IMR-90 (cell line): ENCODE data around the gene CARD10. TPM values are rescaled to one million over a fixed set of nuclear protein-coding genes. Genes with fewer than 3 reads are reported as not detected.

Experiments used
- ATAC-seq: fragments of 200-7000 bp; cut with Tn5 transposase; 2 replicates; pipeline ENCODE4 v1.9.1; 2020; ENCODE audit warnings: low read depth, mild to moderate bottlenecking, moderate library complexity
- BruUV-seq: library from RNA; stranded (reverse); fragments of 400-500 nt; replicated peaks from 2 replicates; lab custom pipeline; 2021; lab: Mats Ljungman, UMichigan
- CTCF ChIA-PET: fragments of 300-600 bp; formaldehyde crosslinking; extraction: SDS; loops from one replicate; lab custom pipeline; 2021; ENCODE audit warnings: antibody characterized with exemption; lab: Yijun Ruan, JAX
- POLR2A ChIA-PET: fragments of 300-600 bp; sonication (Branson Sonifier 250); formaldehyde crosslinking; loops from one replicate; lab custom pipeline; 2022; ENCODE audit warnings: antibody characterized with exemption; ENCODE audit not compliant: unreplicated experiment; lab: Charles Lee
- DNase-seq: peaks from one replicate; pipeline ENCODE4 v3.0.0; 2013
- H2AFZ ChIP-seq: replicated peaks from 2 replicates; pipeline ENCODE3; 2013; ENCODE audit warnings: low read length, mild to moderate bottlenecking; ENCODE audit not compliant: poor library complexity
- H2AK5ac ChIP-seq: 2 replicates; pipeline ENCODE4 v1.6.1; 2013; ENCODE audit warnings: low read depth, low read length, inconsistent platforms
- H2AK9ac ChIP-seq: replicated peaks from 2 replicates; pipeline ENCODE3; 2013; ENCODE audit warnings: mild to moderate bottlenecking, low read depth, low read length, moderate library complexity; ENCODE audit not compliant: poor library complexity
- H2BK120ac ChIP-seq: 2 replicates; pipeline ENCODE4 v1.6.1; 2013; ENCODE audit warnings: low read depth, low read length, inconsistent platforms
- H2BK15ac ChIP-seq: 3 replicates; pipeline ENCODE4 v1.6.1; 2013; ENCODE audit warnings: low read depth, low read length, inconsistent platforms
- H2BK20ac ChIP-seq: 2 replicates; pipeline ENCODE4 v1.6.1; 2013; ENCODE audit warnings: low read depth, mild to moderate bottlenecking, inconsistent platforms, low read length, moderate library complexity
- H2BK5ac ChIP-seq: 2 replicates; pipeline ENCODE4 v1.6.1; 2013; ENCODE audit warnings: mild to moderate bottlenecking, low read depth, low read length, inconsistent platforms; ENCODE audit not compliant: poor library complexity, severe bottlenecking
- H3K14ac ChIP-seq: replicated peaks from 2 replicates; pipeline ENCODE4 v1.6.1; 2013; ENCODE audit warnings: low read depth, low read length, inconsistent platforms
- H3K18ac ChIP-seq: 2 replicates; pipeline ENCODE4 v1.6.1; 2013; ENCODE audit warnings: low read depth, low read length, control low read depth
- H3K23ac ChIP-seq: 2 replicates; pipeline ENCODE4 v1.6.1; 2013; ENCODE audit warnings: low read depth, low read length, inconsistent platforms
- H3K27ac ChIP-seq: 2 replicates; pipeline ENCODE4 v1.5.1; 2013; ENCODE audit warnings: mild to moderate bottlenecking, control low read depth, low read length; ENCODE audit not compliant: insufficient read depth
- H3K27me3 ChIP-seq: 2 replicates; pipeline ENCODE4 v1.6.1; 2013; ENCODE audit warnings: low read length; ENCODE audit not compliant: control insufficient read depth, insufficient read depth
- H3K36me3 ChIP-seq: 2 replicates; pipeline ENCODE4 v1.6.1; 2013; ENCODE audit warnings: low read length, mixed read lengths; ENCODE audit not compliant: control insufficient read depth, insufficient read depth
- H3K4ac ChIP-seq: 2 replicates; pipeline ENCODE4 v1.6.1; 2013; ENCODE audit warnings: low read depth, low read length, inconsistent platforms
- H3K4me1 ChIP-seq: 2 replicates; pipeline ENCODE4 v1.6.1; 2013; ENCODE audit warnings: low read length, mixed read lengths; ENCODE audit not compliant: control insufficient read depth, insufficient read depth
- H3K4me2 ChIP-seq: 2 replicates; pipeline ENCODE4 v1.6.1; 2013; ENCODE audit warnings: low read depth, mild to moderate bottlenecking, control low read depth, low read length, moderate library complexity
- H3K4me3 ChIP-seq: 2 replicates; pipeline ENCODE4 v1.5.1; 2013; ENCODE audit warnings: low read depth, mild to moderate bottlenecking, control low read depth, low read length, moderate library complexity; ENCODE audit not compliant: insufficient read depth
- H3K56ac ChIP-seq: 2 replicates; pipeline ENCODE4 v1.6.1; 2013; ENCODE audit warnings: low read length, inconsistent platforms; ENCODE audit not compliant: insufficient read depth; ENCODE audit errors: extremely low read depth
- H3K79me1 ChIP-seq, 2 experiments: 2 replicates each; pipeline ENCODE4 v1.6.1; 2013; ENCODE audit warnings: low read length in 2 of 2, inconsistent platforms in 1 of 2, low read depth in 1 of 2
- H3K9ac ChIP-seq: 2 replicates; pipeline ENCODE4 v1.6.1; 2013; ENCODE audit warnings: low read depth, low read length, control low read depth
- H3K9me1 ChIP-seq: 2 replicates; pipeline ENCODE4 v1.6.1; 2013; ENCODE audit warnings: low read length, inconsistent platforms; ENCODE audit not compliant: insufficient read depth
- H3K9me3 ChIP-seq: 2 replicates; pipeline ENCODE4 v1.6.1; 2013; ENCODE audit warnings: low read length; ENCODE audit not compliant: control insufficient read depth, insufficient read depth
- H4K20me1 ChIP-seq: 2 replicates; pipeline ENCODE4 v1.6.1; 2013; ENCODE audit warnings: low read length, inconsistent platforms; ENCODE audit not compliant: insufficient read depth
- H4K5ac ChIP-seq: 2 replicates; pipeline ENCODE4 v1.6.1; 2013; ENCODE audit warnings: mild to moderate bottlenecking, low read depth, low read length, control low read depth
- H4K8ac ChIP-seq, 2 experiments: 2 replicates each; pipeline ENCODE4 v1.6.1; 2013; ENCODE audit warnings: low read depth in 2 of 2, low read length in 2 of 2, control low read depth in 1 of 2, inconsistent platforms in 1 of 2
- H4K91ac ChIP-seq: 2 replicates; pipeline ENCODE4 v1.6.1; 2013; ENCODE audit warnings: low read depth, low read length, inconsistent platforms; ENCODE audit not compliant: insufficient read depth
- CEBPB ChIP-seq: IDR thresholded peaks from 2 replicates; pipeline ENCODE4 v1.6.1; 2012; ENCODE audit warnings: low read depth, low read length, improper control_type of control experiment
- FOS ChIP-seq: fragments of 150-350 bp; IDR thresholded peaks from 2 replicates; pipeline ENCODE4 v1.6.1; 2016; ENCODE audit warnings: low read depth, low read length
- MAFK ChIP-seq: IDR thresholded peaks from 2 replicates; pipeline ENCODE4 v1.6.1; 2012; ENCODE audit warnings: low read depth, low read length, improper control_type of control experiment
- MAZ ChIP-seq: IDR thresholded peaks from 2 replicates; pipeline ENCODE4 v1.6.1; 2012; ENCODE audit warnings: low read depth, mild to moderate bottlenecking, low read length, improper control_type of control experiment, moderate library complexity, borderline replicate concordance
- MXI1 ChIP-seq: IDR thresholded peaks from 2 replicates; pipeline ENCODE4 v1.6.1; 2012; ENCODE audit warnings: low read depth, mild to moderate bottlenecking, low read length, moderate library complexity, borderline replicate concordance
- NFE2L2 ChIP-seq: fragments of 150-350 bp; IDR thresholded peaks from 2 replicates; pipeline ENCODE4 v1.6.1; 2016; ENCODE audit warnings: low read depth, mild to moderate bottlenecking, low read length
- POLR2A ChIP-seq: IDR thresholded peaks from 2 replicates; pipeline ENCODE4 v1.6.1; 2012; ENCODE audit warnings: mild to moderate bottlenecking, low read depth, low read length
- RAD21 ChIP-seq: IDR thresholded peaks from 2 replicates; pipeline ENCODE4 v1.6.1; 2012; ENCODE audit warnings: low read length, improper control_type of control experiment
- RCOR1 ChIP-seq: IDR thresholded peaks from 2 replicates; pipeline ENCODE4 v1.6.1; 2012; ENCODE audit warnings: mild to moderate bottlenecking, low read length, improper control_type of control experiment; ENCODE audit not compliant: insufficient replicate concordance
- SMC3 ChIP-seq: fragments of 150-350 bp; IDR thresholded peaks from 2 replicates; pipeline ENCODE4 v1.6.1; 2016; ENCODE audit warnings: low read depth, mild to moderate bottlenecking, antibody characterized with exemption, low read length, moderate library complexity
- WGBS, 2 experiments: methylation state at CpG; one replicate each; pipeline versions ENCODE4 v1.1.5 to v1.1.7; 2013; ENCODE audit warnings: missing lambda C conversion rate in 2 of 2; ENCODE audit not compliant: insufficient read length in 1 of 2; ENCODE audit errors: extremely low coverage in 2 of 2; 5-methylcytosine and 5-hydroxymethylcytosine counted together
- dilution Hi-C: fragments of 300-500 bp; cut with HindIII; formaldehyde crosslinking; loops from one replicate; pipeline ENCODE4 v1.14.3; 2018; ENCODE audit warnings: low sequenced_read_pairs; ENCODE audit not compliant: unreplicated experiment
- in situ Hi-C: fragments of 300-500 bp; cut with MboI; formaldehyde crosslinking; loops from 3 replicates; pipeline ENCODE4 v1.14.3; 2019; ENCODE audit warnings: low sequenced_read_pairs, inconsistent platforms, mixed read lengths
- intact Hi-C: fragments of 100-400 bp; cut with micrococcal nuclease; formaldehyde crosslinking; loops from 2 replicates; pipeline ENCODE4 v1.10.0; 2022
- polyA plus RNA-seq, 3 experiments: library from polyadenylated mRNA; depleted of rRNA; stranded (reverse); fragments of >200 nt; gene quantifications; 2 replicates each; pipeline ENCODE4 v1.2.3, GENCODE V29; 2012; ENCODE audit warnings: low replicate concordance in 1 of 3
- total RNA-seq: library from RNA; depleted of rRNA; stranded (reverse); fragments of >200 nt; gene quantifications from 2 replicates; pipeline ENCODE4 v1.2.3, GENCODE V29; 2012
- TF ChIP-seq, protein P1 (sequence below): fragments of 150-350 bp; IDR thresholded peaks from 2 replicates; pipeline ENCODE4 v1.6.1; 2017; ENCODE audit warnings: mild to moderate bottlenecking, antibody characterized with exemption, low read length, low read depth
- TF ChIP-seq, protein P2 (sequence below): fragments of 150-350 bp; IDR thresholded peaks from 2 replicates; pipeline ENCODE4 v1.6.1; 2016; ENCODE audit warnings: low read depth, mild to moderate bottlenecking, low read length, moderate library complexity, borderline replicate concordance
- TF ChIP-seq, protein P3 (sequence below): conservative IDR thresholded peaks from 2 replicates; pipeline ENCODE4 v1.5.1; 2012; ENCODE audit warnings: mild to moderate bottlenecking, low read depth, low read length, improper control_type of control experiment

Gene CARD10
- total and polyA plus RNA-seq, 2 of the 4 experiments (the other 2 are of a cell fraction): 6.1 to 18.4 TPM

DNA sequence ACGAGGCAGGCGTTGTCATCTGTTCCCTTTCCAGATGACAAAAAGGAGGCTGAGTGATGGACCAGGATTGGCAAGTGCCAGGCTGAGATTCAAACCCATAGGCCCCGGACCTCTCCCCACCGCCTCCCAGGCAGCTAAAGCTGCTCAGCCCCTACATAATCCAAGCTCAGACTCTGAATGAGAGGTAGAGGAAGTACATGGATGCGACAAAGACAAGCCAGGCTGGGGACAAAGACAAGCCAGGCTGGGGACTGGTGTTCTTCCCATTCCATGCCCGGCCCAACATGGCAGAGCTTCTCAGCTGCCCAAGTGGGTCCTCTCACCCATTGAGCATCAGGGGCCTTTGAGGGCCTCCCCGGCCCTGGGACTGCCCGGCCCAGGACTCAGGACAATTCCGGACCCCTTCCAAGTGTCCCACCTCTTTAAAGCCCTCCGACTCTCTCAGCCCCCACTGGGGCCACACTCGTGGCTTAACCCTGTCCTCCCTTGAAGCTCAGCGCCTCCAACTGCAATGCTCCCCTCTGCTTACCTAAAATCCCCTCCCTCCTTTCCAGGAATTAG is 37.8 kb downstream of the CARD10 start:
- Histone ChIP-seq H3K4ac (no peak overlapping the region), H3K27ac (no peak overlapping the region), H3K4me3 (no peak overlapping the region), H3K4me2 (no peak overlapping the region), H3K4me1 (peaks cover 7% of the 10 kb centered on the region), H2BK15ac (no peak overlapping the region), H2BK5ac (no peak overlapping the region), H3K56ac (no peak overlapping the region), H2BK20ac (no peak overlapping the region), H4K20me1 (no peaks in the 10 kb centered on the region), H2AK5ac (no peak overlapping the region), H2BK120ac (no peak overlapping the region), H3K36me3 (no peaks in the 10 kb centered on the region), H2AK9ac (no peak overlapping the region), H2AFZ (no peak overlapping the region), H3K27me3 (peaks cover 21% of the 10 kb centered on the region), H3K79me1 (no peaks in the 10 kb centered on the region), H3K18ac (no peak overlapping the region), H3K23ac (no peak overlapping the region), H4K8ac (no peak overlapping the region), H3K9me1 (no peaks in the 10 kb centered on the region), H3K14ac (no peak overlapping the region), H3K9me3 (no peaks in the 10 kb centered on the region), H4K5ac (no peak overlapping the region), H3K9ac (no peak overlapping the region), H4K91ac (no peak overlapping the region)
- dilution Hi-C loops (no loop called here), intact Hi-C loops (no loop called here), in situ Hi-C loops (no loop called here)
- BruUV-seq: no TSS peak
- POLR2A ChIA-PET: no interaction called here
- TF ChIP-seq MAFK (no peak), FOS (no peak), RCOR1 (no peak), SMC3 (no peak), CEBPB (no peak), RAD21 (no peak), MXI1 (no peak), MAZ (no peak), POLR2A (no peak), NFE2L2 (no peak)
- TF ChIP-seq, protein P1, sequence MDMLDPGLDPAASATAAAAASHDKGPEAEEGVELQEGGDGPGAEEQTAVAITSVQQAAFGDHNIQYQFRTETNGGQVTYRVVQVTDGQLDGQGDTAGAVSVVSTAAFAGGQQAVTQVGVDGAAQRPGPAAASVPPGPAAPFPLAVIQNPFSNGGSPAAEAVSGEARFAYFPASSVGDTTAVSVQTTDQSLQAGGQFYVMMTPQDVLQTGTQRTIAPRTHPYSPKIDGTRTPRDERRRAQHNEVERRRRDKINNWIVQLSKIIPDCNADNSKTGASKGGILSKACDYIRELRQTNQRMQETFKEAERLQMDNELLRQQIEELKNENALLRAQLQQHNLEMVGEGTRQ: no peak
- TF ChIP-seq, protein P2, sequence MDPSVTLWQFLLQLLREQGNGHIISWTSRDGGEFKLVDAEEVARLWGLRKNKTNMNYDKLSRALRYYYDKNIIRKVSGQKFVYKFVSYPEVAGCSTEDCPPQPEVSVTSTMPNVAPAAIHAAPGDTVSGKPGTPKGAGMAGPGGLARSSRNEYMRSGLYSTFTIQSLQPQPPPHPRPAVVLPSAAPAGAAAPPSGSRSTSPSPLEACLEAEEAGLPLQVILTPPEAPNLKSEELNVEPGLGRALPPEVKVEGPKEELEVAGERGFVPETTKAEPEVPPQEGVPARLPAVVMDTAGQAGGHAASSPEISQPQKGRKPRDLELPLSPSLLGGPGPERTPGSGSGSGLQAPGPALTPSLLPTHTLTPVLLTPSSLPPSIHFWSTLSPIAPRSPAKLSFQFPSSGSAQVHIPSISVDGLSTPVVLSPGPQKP: no peak
- TF ChIP-seq, protein P3, sequence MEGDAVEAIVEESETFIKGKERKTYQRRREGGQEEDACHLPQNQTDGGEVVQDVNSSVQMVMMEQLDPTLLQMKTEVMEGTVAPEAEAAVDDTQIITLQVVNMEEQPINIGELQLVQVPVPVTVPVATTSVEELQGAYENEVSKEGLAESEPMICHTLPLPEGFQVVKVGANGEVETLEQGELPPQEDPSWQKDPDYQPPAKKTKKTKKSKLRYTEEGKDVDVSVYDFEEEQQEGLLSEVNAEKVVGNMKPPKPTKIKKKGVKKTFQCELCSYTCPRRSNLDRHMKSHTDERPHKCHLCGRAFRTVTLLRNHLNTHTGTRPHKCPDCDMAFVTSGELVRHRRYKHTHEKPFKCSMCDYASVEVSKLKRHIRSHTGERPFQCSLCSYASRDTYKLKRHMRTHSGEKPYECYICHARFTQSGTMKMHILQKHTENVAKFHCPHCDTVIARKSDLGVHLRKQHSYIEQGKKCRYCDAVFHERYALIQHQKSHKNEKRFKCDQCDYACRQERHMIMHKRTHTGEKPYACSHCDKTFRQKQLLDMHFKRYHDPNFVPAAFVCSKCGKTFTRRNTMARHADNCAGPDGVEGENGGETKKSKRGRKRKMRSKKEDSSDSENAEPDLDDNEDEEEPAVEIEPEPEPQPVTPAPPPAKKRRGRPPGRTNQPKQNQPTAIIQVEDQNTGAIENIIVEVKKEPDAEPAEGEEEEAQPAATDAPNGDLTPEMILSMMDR: no peak
- CTCF ChIA-PET: no interaction called here
- DNase-seq (no peak), ATAC-seq (no peak)
- WGBS, 2 experiments: 74% methylated on average over 3 of the region's 12 CpGs; no CpG with 5 or more reads in 1 of the 2 experiments
